ENCODE measurements around the gene PVALB. TPM values are rescaled to one million over a fixed set of nuclear protein-coding genes. Genes with fewer than 3 reads are reported as not detected.

The PVALB gene
- total RNA-seq, 2 donors from 2014 or later = not detected

- H3K27me3 ChIP-seq = peaks cover 6% of the 10 kb centered on the region
- H3K4me1 ChIP-seq = no peaks in the 10 kb centered on the region
- H3K27ac ChIP-seq = no peak overlapping the region
- intact Hi-C loops (cut with DNase I) = no loop called here
- DNase-seq = no peak
- no peak for TF ChIP-seq CTCF (IDR thresholded peaks at IDR 0.05)
- no peak overlapping the region for H3K9ac ChIP-seq (ENCODE audit: low read depth in 2 of 2, low read length in 2 of 2)
- no peaks in the 10 kb centered on the region for H3K36me3 ChIP-seq
- H3K9me3 ChIP-seq = no peaks in the 10 kb centered on the region
- no peak overlapping the region for H3K4me3 ChIP-seq
Observed at GRCh38 chr22:36803358-36803757, 13.5 kb downstream of the PVALB start.

- Histone ChIP-seq H3K9ac (ENCODE audit: low read depth in 2 of 2, low read length in 2 of 2) (no peak overlapping the region), H3K27me3 (no peaks in the 10 kb centered on the region), H3K36me3 (no peaks in the 10 kb centered on the region), H3K4me1 (no peaks in the 10 kb centered on the region), H3K27ac (no peak overlapping the region), H3K4me3 (no peak overlapping the region), H3K9me3 (no peaks in the 10 kb centered on the region)
- intact Hi-C loops (cut with DNase I) = no loop called here
- DNase-seq = no peak
- TF ChIP-seq CTCF (IDR thresholded peaks at IDR 0.05) = no peak
Observed at GRCh38 chr22:36798674-36799066, 18.2 kb downstream of the PVALB start.

- Histone ChIP-seq H3K9me3 (no peaks in the 10 kb centered on the region), H3K9ac (ENCODE audit: low read depth in 2 of 2, low read length in 2 of 2) (no peak overlapping the region), H3K27ac (no peak overlapping the region), H3K4me1 (no peaks in the 10 kb centered on the region), H3K36me3 (no peaks in the 10 kb centered on the region), H3K27me3 (no peaks in the 10 kb centered on the region), H3K4me3 (no peak overlapping the region)
- intact Hi-C loops (cut with DNase I) = no loop called here
- DNase-seq = no peak
- no peak for TF ChIP-seq CTCF (IDR thresholded peaks at IDR 0.05)
Observed at GRCh38 chr22:36797911-36798673, 18.7 kb downstream of the PVALB start.

GRCh38 chr22:36797374-36797773 lies 19.5 kb downstream of the PVALB start:
- no peaks in the 10 kb centered on the region for H3K9me3 ChIP-seq
- no peak overlapping the region for H3K4me3 ChIP-seq
- no peaks in the 10 kb centered on the region for H3K36me3 ChIP-seq
- H3K27ac ChIP-seq = no peak overlapping the region
- H3K27me3 ChIP-seq = no peaks in the 10 kb centered on the region
- intact Hi-C loops (cut with DNase I) = no loop called here
- no peak for TF ChIP-seq CTCF (IDR thresholded peaks at IDR 0.05)
- no peaks in the 10 kb centered on the region for H3K4me1 ChIP-seq
- no peak overlapping the region for H3K9ac ChIP-seq (ENCODE audit: low read depth in 2 of 2, low read length in 2 of 2)
- DNase-seq = no peak

- H3K4me3 ChIP-seq = no peak overlapping the region
- no peaks in the 10 kb centered on the region for H3K36me3 ChIP-seq
- DNase-seq = no peak
- intact Hi-C loops (cut with DNase I) = no loop called here
- no peaks in the 10 kb centered on the region for H3K27me3 ChIP-seq
- no peaks in the 10 kb centered on the region for H3K4me1 ChIP-seq
- no peaks in the 10 kb centered on the region for H3K9me3 ChIP-seq
- H3K27ac ChIP-seq = no peak overlapping the region
- no peak for TF ChIP-seq CTCF (IDR thresholded peaks at IDR 0.05)
- H3K9ac ChIP-seq (ENCODE audit: low read depth in 2 of 2, low read length in 2 of 2) = no peak overlapping the region
Observed at GRCh38 chr22:36796552-36797175, 20.2 kb downstream of the PVALB start.

Measured in colonic mucosa (tissue), 4 donors.